Stimulated activated naive CD4-positive, alpha-beta T cell treated with Interleukin-2 at 50 U/mL for 16 hours (primary cell): Measurements from ENCODE around the gene SDHAF1.
"Not testable (repeated sequence)": the region's sequence is repeated elsewhere in the genome, so short reads cannot be mapped to it uniquely, and the experiment has no call there.

Experiments used
- DNase-seq: peaks from one replicate; lab custom pipeline; 2025; lab: John Stamatoyannopoulos, UW

The SDHAF1 gene

DNA sequence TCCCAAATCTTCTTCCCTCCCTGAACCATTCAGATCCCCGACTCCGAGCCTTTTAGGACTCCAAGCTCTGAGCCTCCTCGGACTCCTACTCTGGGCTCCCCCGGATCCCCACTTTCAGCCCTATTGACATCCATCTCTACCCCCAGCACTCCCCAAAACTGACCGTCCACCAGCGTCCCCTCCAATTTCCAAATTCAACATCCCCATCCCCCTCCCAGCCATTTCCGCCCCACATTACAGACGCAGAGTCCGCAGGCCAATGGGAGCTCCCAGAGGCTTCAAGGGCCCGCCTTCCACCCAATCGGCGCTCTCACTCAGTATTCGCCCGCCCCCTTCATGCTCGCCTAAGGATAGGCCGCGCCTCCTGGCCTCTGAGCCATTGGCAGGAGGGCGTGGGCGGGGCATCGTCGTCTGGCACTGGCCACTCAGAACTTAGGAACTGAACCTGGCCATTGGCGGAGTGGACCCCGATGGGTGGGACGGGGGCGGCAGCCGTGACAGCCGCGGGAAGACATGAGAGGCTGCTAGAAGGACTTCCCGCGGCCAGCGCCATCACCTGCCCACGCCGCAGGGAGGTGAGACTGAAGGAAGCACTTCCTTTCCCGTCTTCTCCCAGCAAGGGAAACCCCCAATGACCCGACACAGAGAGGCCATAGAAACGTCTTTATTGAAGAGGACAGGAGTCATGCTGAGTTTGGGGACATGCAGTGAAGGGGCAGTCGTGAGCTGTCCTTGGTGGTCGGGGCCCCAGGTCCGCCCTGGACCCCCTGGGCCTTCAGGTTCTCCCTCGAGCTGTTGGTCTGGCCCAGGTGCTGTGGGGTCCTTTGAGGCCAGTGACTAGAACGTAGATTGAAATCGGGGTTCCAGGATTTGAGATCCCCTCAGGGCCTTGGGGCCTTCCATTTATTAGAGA lies 19.3 kb downstream of the SDHAF1 start, which contains the start of gene ALKBH6:
TSS of gene ALKBH6 (minus strand) at position 202 of the 913 bp plus-strand sequence. CDS start 816 bp downstream, outside the sequence.
- peak; percentile 100 for DNase-seq

DNA sequence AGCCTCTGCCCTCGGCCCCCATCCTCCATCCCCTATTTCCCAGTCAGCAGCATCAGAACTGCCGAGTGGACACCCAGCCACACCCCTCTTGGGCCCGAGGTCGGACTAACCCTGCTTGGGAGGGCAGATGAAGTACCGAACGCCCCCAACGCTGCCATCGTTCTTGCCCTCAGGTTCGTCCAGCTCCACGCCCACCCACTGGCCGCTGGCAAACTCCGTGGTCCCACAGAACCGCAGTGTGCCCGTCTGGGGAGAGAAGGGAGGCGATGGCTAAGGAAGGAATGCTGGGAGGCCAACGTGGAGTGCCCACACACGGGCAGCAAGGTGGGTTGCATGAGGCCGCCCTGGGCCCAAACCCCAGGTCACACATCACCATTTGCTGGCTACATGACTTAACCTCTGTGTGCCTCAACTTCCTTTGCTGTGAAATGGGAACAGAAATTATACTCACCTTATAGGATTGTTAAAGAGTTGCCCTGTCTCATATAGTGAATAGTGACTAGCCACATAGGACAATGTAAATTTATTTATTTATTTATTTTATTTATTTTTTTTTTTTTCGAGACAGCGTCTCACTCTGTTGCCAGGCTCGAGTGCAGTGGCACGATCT lies 24.2 kb downstream of the SDHAF1 start:
- no peak for DNase-seq

DNA sequence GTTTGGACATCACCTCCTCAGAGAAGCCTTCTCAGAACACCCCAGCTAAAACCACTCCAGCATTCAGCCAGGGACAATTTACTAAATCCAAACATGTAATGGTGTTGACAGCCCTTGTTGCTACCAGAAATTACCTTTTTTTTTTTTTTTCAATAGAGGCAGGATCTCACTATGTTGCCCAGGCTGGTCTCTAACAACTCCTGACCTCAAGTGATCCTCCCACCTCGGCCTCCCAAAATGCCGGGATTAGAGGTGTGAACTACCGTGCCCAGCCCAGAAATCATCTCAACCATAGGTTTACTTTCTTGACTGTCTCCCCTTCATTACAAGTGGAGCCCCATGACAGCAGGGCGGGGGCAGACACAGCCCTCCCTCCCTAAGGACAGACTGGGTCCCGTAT lies 28.4 kb downstream of the SDHAF1 start:
- DNase-seq: no peak

DNA sequence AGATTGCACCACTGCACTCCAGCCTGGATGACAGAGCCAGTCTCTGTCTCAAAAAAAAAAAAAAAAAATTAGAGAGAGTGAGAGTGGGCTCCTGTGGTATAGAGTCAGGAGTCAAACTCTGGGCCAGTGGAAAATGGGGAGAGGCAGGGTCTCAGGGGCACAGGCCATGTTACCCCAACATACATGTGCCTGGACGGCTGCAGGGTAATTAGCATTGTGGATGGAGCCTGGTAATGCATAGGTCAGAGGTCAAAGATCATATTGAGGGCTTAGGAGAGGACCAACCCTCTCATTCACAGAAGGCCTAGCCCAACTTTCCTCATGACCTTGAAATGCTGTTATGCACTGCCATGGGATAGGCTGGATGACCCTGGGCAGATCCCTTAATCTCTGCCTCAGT lies 30.6 kb downstream of the SDHAF1 start:
- no peak for DNase-seq

DNA sequence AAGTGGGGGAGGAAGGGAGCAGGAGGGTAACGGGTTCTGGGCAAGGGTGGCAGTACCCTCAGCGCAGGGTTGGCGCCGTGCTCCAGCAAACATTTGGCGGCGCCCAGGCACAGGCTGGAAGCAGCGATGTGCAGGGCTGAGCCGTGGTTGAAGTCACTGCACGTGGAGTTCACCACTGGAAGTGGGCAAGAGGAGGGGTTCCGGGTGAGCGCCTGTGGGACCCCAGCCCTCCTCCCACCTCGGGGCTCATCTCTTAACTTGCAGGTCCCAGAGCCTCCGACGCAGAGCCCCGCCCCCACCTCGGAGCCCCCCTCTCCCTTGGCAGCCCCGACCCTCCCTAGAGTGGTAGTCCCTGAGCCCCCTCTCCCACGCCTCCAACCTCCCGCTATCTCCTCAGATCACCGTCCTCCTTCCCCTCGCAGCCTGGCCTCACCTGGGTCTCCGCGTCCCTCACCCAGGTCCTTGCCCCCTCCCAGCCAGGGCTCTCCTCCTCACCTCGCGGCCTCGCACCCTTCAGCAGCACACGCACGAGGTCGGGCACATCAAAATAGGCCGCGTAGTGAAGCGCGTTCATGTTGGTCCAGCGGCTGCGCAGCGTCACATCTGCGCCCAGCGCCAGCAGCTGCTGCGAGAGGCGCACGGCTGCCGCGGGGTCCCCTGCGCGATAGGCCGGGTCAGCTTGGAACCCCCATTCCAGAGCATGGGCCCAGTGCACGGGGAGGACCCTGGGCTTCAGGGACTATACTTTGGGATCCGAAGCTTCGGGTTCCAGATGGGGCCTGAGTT lies 31.3 kb downstream of the SDHAF1 start:
- no peak for DNase-seq

DNA sequence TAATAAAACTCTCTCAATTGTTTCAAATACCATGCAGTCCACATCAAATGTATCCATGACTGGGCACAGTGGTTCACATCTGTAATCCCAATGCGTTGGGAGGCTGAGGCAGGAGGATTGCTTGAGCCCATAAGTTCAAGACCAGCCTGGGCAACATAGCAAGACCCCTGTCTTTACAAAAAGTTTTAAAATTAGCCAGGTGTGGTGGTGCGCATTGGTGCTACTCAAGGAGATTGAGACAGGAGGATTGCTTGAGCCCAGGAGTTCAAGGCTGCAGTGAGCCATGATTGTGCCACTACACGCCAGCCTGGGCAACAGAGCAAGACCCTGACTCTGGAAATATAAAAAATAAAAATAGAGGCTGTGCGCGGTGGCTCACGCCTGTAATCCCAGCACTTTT lies 32.7 kb downstream of the SDHAF1 start:
- DNase-seq: no peak

DNA sequence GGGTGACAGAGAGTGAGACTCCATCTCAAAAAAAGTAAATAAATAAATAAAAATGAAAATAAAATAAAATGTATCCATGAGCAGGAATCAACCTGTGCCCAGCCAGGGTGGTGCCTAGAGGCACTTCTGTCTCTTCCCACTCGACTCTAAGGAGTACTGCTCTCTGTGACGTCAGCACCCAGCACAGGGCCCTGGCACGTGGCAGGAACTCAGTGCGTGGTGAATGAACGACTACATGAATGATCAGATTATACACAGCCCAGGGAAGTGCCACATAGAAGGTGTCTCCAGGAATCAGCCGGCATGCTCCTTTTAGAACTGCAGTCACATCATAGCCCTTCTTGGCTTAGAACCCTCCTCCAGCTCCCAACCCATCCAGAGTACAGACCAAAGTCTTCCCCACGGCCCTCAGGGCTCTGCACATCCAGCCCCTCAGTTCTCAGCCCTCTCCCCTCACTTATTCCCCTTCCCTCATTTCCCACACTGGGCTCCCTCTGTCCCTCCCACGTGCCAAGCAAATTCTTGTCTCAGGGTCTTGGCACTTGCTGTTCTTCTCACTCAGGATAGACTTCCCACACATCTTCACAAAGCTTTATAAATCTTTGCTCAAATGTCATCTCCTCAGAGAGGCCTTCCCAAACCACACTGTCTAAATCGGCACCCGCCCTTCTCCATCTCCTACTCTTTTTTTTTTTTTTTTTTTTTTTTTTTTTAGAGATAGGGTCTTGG lies 33.5 kb downstream of the SDHAF1 start:
- no peak for DNase-seq

DNA sequence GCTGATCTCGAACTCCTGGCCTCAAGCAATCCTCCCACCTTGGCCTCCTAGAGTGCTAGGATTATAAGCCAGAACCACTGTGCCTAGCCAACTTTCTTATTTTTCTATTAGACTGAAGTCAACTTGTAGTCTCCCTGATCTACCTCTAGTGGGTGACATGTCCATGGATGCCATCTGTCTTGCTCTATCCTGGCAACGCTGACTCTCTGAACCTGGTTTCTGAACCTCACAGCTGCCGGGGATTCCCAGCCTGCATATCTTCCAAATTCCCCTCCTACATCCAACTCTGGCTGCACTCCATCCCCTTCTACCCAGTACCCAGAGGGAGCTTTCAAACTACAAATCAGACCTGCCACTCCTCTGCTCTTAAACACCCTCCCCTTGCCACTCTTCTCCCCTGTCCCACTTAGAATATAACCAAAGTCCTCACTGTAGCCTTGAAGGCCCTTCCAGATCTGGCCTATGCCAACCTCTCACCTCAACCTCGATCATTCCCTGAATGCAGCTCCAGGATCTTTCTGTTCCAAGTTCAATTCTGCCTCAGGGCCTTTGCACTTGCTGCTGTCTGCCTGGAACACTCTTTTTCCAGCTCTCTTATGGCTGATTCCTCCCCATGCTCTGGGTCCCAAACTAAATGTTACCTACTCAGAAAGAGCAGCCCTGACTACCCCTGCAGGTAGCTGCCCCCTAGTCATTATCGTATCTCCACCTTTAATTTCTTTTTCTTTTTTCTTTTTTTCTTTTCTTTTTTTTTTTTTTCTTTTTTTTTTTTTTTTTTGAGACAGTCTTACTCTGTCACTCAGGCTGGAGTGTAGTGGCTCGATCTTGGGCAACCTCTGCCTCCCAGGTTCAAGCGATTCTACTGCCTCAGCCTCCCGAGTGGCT lies 35.5 kb downstream of the SDHAF1 start:
- no peak for DNase-seq

DNA sequence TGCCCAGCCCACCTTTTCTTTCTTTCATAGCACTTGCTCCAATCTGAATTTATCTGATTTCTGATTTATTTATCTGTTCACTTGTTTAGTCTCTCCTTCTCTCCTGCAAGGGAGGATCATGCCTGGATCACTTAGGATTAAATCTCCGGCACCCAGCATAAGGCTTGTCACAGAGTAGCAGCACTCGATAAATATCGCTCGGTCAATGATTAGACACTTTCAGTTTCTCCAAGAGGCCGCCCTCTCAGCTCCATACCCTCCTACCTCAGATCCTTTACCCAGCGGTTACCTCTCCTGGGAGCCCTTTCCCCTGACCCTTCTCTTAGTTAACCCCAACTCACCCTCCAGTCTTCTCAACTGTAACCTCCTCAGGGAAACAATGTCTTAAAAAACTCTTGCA lies 36.3 kb downstream of the SDHAF1 start:
- no peak for DNase-seq

DNA sequence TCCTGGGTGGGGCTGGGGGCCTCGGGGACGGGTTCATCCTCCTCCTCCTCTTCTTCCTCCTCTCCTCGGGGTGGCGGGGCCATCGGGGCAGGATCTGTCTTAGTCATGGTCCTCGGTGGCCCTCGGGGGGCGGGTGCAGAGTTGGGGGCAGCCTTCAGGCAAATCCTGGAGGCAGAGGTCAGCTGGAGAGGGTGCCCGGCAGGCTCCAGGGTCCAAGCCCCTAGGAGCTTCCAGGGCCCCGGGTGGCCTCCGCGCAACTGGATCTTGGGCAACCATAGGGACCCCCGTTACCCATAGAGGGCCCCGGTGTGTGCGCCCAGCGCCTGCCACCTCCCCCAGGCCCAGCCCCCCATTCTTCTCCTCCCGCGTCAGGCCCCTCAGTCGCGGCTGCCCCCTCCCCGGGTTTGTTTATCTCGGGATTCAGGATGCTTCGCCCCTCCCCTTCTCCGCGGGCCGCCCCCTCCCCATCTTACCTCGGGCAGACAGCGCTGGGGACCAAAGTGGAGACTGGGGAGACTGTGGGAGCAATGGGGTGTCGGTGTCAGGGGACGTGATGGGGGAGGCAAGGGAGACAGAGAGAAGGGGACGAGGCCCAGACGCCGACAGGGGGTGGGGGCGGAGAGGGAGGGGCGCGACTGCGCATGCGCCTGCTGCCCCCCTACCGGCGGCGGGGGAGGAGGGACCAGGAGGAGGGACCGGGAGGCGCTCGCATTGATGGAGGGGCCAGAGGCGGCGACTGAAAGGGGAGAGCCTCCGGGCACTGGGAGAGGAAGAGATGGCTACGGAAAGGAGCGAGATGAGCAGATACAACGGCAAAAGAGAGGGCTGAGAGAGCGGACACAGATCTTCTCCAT lies 37.5 kb downstream of the SDHAF1 start, which contains the start of gene CLIP3:
TSS of gene CLIP3 (minus strand) at position 623 of the 854 bp plus-strand sequence. CDS start at position 107, 516 bp downstream.
- DNase-seq: no peak

DNA sequence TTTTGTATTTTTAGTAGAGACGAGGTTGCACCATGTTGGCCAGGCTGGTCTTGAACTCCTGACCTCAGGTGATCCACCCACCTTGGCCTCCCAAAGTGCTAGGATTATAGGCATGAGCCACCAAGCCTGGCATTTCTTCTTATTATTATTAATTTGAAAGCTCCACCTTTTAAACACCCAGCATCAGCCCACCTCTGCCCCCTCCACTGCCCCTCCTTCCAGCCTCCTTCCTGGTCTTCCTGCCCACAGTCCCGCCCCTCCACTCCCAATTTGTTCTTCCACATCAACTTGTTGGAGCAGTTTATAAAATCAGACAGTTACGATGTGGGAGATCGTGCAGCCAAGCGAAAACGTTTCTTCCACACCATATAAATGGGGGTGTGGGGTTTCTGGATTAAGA lies 45.5 kb downstream of the SDHAF1 start:
- DNase-seq: no peak

DNA sequence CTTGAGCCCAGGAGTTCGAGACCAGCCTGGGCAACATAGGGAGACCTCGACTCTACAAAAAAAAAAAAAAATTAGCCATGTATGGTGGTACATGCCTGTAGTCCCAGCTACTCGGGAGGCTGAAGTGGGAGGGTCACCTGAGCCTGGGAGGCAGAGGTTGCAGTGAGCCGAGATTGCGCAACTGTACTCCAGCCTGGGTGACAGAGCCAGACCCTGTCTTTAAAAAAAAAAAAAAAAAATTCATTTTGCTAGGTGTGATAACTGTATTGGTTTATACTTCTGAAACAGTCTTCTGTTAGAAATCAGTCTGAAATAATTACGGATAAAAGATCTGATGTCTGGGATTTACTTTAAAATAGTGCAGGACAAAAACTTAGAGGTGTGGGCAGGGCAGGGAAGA lies 46.1 kb downstream of the SDHAF1 start:
- not testable (repeated sequence) for DNase-seq

DNA sequence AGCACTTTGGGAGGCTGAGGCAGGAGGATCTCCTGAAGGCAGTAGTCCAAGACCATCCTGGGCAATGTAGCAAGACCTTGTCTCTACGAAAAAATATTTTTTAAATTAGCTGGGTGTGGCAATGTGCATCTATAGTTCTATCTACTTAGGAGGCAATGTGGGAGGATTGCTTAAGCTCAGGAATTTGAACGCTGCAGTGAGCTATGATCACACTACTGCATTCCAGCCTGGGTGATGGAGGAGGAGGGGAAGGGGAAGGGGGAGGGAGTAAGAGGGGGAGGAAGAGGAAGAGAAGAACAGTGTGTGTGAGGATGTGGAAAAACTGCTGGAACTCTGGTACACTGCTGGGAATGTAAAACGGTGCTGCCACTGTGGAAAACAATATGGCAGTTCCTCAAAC lies 46.8 kb downstream of the SDHAF1 start:
- DNase-seq: no peak

DNA sequence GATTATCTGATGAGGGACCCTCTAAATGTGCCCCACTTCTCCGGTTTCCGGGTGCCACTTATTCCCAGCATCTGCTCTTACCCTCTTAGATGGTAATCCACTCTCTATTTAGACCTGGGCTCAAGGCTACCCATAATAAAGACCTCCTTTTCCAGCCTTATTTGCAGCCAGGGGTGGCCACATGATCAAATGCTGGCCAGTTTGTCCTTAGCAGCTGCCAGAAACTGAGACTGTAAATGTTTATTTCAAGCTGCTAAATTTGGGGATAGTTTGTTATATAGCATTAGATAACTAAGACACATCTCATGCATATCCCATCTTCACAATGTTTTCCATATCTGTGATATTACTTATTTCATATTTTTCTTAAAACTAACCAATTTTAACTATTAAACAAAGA lies 49.0 kb downstream of the SDHAF1 start:
- DNase-seq: no peak
